GM15510 (cell line): ENCODE results near the gene CAPN14.

Experiments
- POLR2A ChIP-seq: IDR thresholded peaks from 3 replicates; pipeline ENCODE4 v1.6.1; 2011; ENCODE audit warnings: borderline replicate concordance; ENCODE audit not compliant: insufficient read length; ENCODE audit errors: extremely low read depth

The CAPN14 gene

DNA sequence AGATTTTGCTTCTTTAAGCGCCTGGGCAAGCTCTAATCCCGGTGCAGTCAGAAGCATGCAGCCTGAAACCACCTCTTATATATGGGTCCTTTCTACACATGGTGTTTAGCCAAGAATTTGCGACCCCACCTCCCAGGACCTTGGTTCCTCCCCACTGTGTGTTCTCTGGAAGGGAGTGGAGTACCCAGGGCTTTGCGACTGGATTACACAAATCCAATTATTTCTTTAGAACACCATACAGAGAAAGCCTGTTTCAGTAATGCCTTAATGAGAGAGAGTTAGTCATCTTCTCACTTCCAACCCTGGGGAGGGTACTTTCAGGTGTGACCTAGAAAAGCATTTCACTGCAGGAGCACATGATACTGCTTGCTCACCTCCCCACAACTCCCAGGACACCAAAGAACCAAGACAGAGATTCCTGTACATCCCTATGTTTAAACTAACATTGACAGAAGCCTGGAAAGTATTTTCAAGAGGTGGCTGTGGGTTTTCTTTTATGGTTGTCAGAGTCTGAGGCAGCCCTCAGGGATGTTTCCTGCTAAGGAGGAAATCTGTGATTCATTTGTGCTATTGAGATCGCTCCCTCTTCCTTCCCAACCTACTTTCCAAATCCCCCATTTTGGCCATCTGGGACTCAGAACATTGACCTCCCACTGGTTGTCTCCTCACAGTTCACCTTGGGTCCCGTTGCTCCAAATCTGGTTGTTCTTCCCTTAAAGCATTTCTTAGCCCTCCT is at the start of gene CAPN14:
Gene CAPN14, minus strand, starts transcription at position 51 of the 736 bp plus-strand sequence. CDS start 12,068 bp downstream, outside the sequence.
- TF ChIP-seq POLR2A, result no peak

- TF ChIP-seq POLR2A, result no peak
Observed at GRCh38 chr2:31266804-31267203, 49.5 kb upstream of the CAPN14 start.

- TF ChIP-seq POLR2A, result no peak
Observed at GRCh38 chr2:31265234-31265633, 47.9 kb upstream of the CAPN14 start.

DNA sequence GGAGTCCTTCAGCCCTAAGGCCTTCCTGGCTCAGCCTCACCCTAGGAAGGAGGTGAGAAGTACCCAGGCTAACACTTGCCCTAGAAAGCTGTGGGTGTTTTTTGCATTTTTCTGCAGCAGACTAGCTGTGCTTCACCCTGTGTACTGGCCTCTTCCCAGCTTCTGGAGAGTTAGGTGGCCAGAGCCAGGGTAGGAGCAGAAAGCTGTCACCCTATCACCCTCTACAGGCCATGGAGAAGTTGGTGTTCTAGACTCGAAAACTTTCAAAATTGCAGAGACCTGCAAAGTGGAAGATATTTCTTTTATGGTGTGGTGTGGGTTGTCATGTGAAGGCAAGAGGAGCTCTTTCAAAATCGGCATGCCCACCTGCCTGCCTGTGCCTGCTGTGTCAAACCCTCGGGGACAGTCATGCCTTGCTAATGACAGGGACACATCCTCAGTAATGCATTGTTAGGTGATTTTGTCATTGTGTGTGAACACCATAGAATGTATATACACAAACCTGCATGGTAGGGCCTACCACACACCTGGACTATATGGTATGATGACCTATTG is 46.4 kb upstream of the CAPN14 start:
- TF ChIP-seq POLR2A, result no peak

GRCh38 chr2:31260870-31261269 is 43.6 kb upstream of the CAPN14 start:
- TF ChIP-seq POLR2A, result no peak

- TF ChIP-seq POLR2A, result no peak
Observed at GRCh38 chr2:31259075-31259474, 41.8 kb upstream of the CAPN14 start.

DNA sequence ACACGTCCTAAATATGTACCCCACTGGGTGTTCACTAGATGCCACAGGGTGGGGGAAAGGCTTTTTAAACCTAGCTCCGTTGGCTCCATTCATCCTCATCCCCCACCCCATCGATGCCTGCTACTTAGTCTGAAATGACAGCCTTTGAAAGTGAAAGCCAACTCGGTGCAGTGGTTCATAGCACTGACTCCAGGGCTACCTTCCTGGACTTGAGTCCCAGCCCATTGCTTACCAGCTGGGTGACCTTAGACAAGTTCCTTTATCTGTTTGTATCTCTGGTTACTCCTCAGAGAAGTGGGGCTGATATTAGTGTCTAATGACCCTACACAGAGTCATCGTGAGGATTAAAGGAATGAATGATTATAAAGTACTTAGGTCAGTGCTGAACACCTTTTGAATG is 41.0 kb upstream of the CAPN14 start:
- no peak for TF ChIP-seq POLR2A

DNA sequence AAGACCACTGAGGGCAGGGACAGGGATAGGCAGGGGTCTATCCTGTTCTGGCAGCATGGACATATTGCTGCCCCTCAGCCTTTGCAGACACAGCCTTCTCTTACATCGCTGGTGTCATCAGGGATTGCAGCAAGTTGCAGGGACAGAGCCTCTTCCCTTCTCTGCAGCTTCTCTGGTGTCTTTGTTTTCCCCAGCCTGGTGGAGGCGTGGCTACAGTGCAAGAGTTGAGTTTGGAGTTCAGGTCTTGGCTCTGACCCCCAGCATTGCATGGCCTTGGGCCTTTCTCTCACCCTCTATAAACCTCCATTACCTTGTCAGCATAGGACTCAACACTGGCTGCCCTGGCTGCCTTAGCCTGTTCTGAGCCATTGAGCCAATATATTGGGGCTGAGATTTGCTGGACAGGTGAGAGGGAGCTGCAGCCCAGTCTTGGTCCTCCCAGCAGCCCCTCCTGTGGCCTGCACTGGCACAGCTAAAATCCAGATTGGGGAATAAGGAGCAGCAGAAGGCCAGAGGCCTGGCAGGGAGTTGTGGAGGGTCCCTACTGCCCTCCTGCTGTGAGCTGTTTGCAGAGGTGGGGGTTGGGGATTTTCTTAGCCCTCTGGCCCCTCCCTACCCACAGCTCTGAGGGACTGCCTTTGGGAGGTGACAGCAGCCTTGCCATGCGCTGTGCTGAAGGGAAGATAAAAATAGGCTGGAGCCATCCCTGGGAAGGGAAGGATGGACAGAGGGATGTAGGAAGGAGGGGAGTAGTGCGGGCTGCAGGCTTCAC is 39.5 kb upstream of the CAPN14 start:
- TF ChIP-seq POLR2A, result no peak

DNA sequence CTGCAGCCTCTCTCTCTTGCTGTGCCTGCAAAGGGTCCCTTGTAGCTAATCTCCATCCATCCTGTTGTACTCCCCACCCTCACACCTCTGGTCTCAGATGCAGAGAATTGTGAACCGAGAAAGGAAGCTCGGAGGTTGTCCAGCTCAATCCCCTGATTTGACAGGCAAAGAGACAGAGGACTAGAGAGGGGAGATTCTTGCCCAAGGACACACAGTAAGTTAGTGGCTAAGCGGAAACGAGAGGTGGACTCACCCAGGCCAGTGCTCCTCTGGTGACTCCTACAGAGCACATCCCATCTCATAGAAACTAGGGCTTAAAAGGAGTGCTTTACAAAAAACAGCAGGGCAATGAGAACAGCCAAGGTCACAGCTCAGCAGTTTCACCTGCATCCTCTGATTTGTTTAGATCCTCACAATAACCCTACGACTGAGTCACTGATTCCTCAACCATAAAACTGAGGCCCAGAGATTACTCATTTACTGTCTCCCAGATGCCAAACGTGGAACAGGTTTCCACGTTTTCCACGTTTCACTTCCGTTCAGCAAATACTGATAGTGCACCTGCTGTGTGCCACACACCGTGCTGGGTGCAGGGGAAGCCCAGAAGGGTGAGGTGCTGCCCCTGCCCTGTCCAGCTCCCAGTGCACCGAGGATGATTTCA is 38.7 kb upstream of the CAPN14 start:
- TF ChIP-seq POLR2A, result no peak

DNA sequence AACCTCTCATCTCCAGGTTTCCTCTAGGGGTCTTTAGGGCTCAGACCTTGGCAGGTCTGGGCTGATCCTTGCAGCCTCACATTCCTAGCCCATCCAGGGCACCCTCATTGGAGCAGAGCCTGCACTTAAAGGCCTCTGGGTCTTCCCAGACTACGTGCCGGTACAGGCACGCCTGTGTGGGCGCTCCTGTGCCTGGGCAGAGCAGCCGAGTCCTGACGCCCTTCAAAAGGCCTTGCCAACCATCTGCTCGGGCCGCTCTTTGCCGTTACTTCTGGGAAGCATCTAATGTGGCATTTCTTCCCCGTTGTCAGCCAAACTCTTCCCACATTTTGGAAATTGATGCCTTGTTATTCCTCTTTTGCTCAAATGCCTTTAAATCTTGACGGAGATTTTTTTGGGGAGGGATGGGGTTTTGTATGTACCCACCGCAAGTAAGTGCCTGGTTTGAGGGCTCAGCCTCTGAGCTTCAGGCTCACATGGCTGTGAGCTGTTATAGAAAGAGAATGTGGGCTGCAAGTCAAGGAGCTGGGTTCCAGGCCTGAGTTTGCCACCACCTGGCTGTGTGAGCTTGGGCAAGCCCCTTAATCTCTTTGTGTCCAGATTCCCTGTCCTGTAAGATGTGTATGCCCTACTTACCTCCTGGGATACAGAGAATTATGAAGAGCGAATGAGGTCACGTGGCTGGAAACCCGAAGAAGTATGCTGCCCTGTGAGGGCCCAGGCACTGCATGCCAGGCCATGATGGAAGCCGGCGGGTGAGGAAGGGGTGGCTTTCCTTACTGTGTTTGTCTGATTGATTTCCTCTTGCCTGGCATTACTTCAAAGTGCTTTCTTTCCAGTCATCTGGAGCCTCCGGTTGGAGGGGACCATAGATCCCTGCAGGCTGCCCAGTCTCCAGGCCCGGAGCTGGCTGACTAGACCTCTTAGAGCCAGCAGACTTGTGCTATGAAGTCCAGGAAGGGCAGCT is 37.2 kb upstream of the CAPN14 start:
- no peak for TF ChIP-seq POLR2A

DNA sequence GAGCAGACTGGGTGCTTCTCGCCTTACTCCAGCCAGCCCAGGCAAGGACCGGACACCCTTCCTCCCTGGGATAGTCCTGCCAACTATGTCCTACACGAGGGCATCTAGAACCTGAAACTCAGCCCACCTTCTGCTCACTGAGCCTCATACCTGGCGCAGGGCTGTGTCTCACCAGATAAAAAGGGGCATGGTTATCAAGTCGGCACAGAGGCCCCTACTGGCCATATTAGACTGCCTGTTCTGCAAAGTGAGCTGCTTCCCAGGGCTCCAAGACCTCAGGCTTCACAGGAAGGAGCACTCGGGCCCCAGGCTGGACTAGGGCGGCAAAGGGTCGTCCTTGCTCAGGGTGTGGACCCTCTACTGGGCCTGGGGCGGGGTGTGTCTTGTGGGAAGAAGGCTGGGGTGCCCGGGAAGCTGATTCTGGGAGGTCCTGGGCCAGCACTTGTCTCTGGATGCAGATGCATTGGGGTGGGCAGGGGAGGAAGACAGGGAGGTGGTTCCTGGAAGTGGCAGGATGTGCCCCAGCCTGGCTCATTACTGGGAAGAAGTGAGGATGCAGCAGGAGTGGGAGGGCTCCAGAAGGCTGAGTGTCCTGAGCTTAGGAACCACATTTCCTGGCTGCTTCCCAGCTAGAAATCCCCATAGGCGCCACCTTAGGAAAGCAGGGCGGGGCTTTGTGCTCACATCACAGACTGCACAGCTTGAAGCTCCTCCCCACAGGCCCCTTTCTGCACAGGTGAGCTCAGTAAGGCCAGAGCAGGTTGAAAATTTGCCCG is 36.2 kb upstream of the CAPN14 start:
- no peak for TF ChIP-seq POLR2A

DNA sequence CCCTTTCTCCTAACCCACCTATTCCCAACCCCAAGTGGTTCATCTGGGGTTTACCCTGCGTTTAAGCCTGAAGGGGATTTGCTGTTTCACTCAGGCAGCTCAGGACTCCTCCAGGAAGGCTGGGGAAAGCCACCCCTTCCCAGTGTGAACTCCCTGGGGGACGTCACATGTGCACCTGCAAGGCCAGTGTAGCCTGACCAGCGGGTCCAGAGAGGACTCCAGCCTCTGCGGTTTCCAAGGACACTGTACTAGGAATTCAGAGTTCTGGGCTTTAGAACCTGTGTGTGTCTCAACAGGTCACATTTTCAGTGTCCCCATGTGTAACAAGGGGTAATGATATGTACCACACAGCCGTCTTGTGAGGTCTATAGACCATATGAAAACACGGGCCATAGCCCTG is 34.5 kb upstream of the CAPN14 start:
- no peak for TF ChIP-seq POLR2A

DNA sequence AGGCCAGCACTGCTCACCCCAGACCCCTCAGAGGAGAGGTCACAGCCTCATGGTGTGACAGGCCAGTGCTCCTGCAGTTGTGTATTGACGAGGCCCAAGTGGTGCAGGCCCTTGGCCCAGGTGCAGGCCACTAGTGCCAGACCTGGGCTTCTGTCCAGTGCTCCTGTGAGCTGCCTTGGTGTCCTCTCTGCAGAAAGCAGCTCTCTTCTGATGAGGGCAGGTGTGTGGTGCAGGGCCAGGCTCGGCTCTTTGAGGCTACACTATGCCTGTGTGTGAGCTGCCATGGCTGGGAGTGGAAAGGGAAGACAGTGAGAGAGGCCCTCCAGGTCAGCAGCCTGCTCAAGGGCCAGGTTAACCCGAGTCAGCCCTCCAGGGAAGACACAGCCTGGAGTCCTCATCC is 33.7 kb upstream of the CAPN14 start:
- no peak for TF ChIP-seq POLR2A

- TF ChIP-seq POLR2A, result no peak
Observed at GRCh38 chr2:31249009-31249690, 31.8 kb upstream of the CAPN14 start.

DNA sequence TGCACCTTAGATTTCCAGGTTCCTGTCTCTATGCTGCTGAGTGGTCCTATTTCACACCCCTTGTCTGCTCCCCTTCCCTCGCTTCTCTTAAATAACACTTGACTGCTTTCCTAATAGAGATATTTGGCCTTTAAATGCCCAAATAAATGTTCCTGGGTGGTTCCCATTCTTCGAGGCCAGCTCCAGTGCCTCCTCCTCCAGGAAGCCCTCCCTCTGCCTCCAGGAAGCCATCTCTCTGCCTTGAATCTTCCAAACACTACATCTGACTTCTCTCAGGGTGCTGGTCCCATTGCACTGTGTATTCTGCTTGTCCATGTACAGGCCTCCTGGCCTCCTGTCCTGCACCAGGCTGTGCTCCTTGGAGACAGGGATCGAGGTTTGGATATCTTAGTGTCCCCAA is 30.8 kb upstream of the CAPN14 start:
- no peak for TF ChIP-seq POLR2A
